Measurements from ENCODE around the gene NRBF2.

GRCh38 chr10:63103971-63104409 lies 29.1 kb upstream of the NRBF2 start:
- TF ChIP-seq CTCF (conservative IDR thresholded peaks at IDR 0.05) (no peak), EZH2 (IDR thresholded peaks at IDR 0.05; ENCODE audit: low read depth) (no peak)
